GM18505 (cell line): ENCODE results near the gene LIG3.

Source experiments
- ATAC-seq: cut with Tn5 transposase; IDR thresholded peaks from one replicate; pipeline ENCODE4 v1.9.1; 2021; ENCODE audit not compliant: unreplicated experiment
- POLR2A ChIP-seq: IDR thresholded peaks from 4 replicates; pipeline ENCODE4 v1.6.1; 2011; ENCODE audit warnings: borderline replicate concordance; ENCODE audit not compliant: insufficient read depth, insufficient read length; ENCODE audit errors: extremely low read depth

Gene LIG3

GRCh38 chr17:35057332-35057915 lies 77.1 kb downstream of the LIG3 start:
- TF ChIP-seq POLR2A = no peak
- ATAC-seq = no peak
